Measurements from ENCODE around the gene CSMD2.
"Not testable (repeated sequence)": the region's sequence is repeated elsewhere in the genome, so short reads cannot be mapped to it uniquely, and the experiment has no call there.

CSMD2 gene

GRCh38 chr1:33515112-33515511 lies 649.9 kb downstream of the CSMD2 start:
- H3K9me3 ChIP-seq: no peaks in the 10 kb centered on the region
- no peak for TF ChIP-seq CTCF (IDR thresholded peaks at IDR 0.05)
- no peak overlapping the region for H3K4me3 ChIP-seq (ENCODE audit: low read depth in 1 of 2, low read length in 1 of 2)
- H3K27ac ChIP-seq: no peak overlapping the region
- H3K36me3 ChIP-seq: no peaks in the 10 kb centered on the region
- no peaks in the 10 kb centered on the region for H3K27me3 ChIP-seq
- no peaks in the 10 kb centered on the region for H3K4me1 ChIP-seq (ENCODE audit: control insufficient read depth in 1 of 2, insufficient read depth in 1 of 2, low read depth in 1 of 2, low read length in 1 of 2)

- no peaks in the 10 kb centered on the region for H3K27me3 ChIP-seq
- H3K4me3 ChIP-seq (ENCODE audit: low read depth in 1 of 2, low read length in 1 of 2): no peak overlapping the region
- no peak overlapping the region for H3K27ac ChIP-seq
- no peaks in the 10 kb centered on the region for H3K9me3 ChIP-seq
- TF ChIP-seq CTCF (IDR thresholded peaks at IDR 0.05): no peak
- H3K36me3 ChIP-seq: no peaks in the 10 kb centered on the region
- no peaks in the 10 kb centered on the region for H3K4me1 ChIP-seq (ENCODE audit: control insufficient read depth in 1 of 2, insufficient read depth in 1 of 2, low read depth in 1 of 2, low read length in 1 of 2)
Measured at GRCh38 chr1:33512226-33513011, 652.6 kb downstream of the CSMD2 start.

GRCh38 chr1:33509276-33509675 lies 655.8 kb downstream of the CSMD2 start:
- not testable (repeated sequence) for H3K4me3 ChIP-seq (ENCODE audit: low read depth in 1 of 2, low read length in 1 of 2); H3K27me3 ChIP-seq; H3K4me1 ChIP-seq (ENCODE audit: control insufficient read depth in 1 of 2, insufficient read depth in 1 of 2, low read depth in 1 of 2, low read length in 1 of 2); H3K9me3 ChIP-seq; H3K27ac ChIP-seq; H3K36me3 ChIP-seq

- no peak overlapping the region for H3K4me3 ChIP-seq (ENCODE audit: low read depth in 1 of 2, low read length in 1 of 2)
- H3K9me3 ChIP-seq: no peaks in the 10 kb centered on the region
- no peak for TF ChIP-seq CTCF (IDR thresholded peaks at IDR 0.05)
- no peaks in the 10 kb centered on the region for H3K4me1 ChIP-seq (ENCODE audit: control insufficient read depth in 1 of 2, insufficient read depth in 1 of 2, low read depth in 1 of 2, low read length in 1 of 2)
- H3K27me3 ChIP-seq: no peaks in the 10 kb centered on the region
- H3K36me3 ChIP-seq: no peaks in the 10 kb centered on the region
- no peak overlapping the region for H3K27ac ChIP-seq
Measured at GRCh38 chr1:33508151-33508550, 656.9 kb downstream of the CSMD2 start.

- Histone ChIP-seq H3K27me3 (no peaks in the 10 kb centered on the region), H3K9me3 (no peaks in the 10 kb centered on the region), H3K27ac (no peak overlapping the region), H3K36me3 (no peaks in the 10 kb centered on the region), H3K4me1 (ENCODE audit: control insufficient read depth in 1 of 2, insufficient read depth in 1 of 2, low read depth in 1 of 2, low read length in 1 of 2) (no peaks in the 10 kb centered on the region), H3K4me3 (ENCODE audit: low read depth in 1 of 2, low read length in 1 of 2) (no peak overlapping the region)
- TF ChIP-seq CTCF (IDR thresholded peaks at IDR 0.05): no peak
Measured at GRCh38 chr1:33507661-33508060, 657.4 kb downstream of the CSMD2 start.

GRCh38 chr1:33503506-33503905 lies 661.5 kb downstream of the CSMD2 start:
- no peak overlapping the region for H3K27ac ChIP-seq
- H3K4me3 ChIP-seq (ENCODE audit: low read depth in 1 of 2, low read length in 1 of 2): no peak overlapping the region
- H3K4me1 ChIP-seq (ENCODE audit: control insufficient read depth in 1 of 2, insufficient read depth in 1 of 2, low read depth in 1 of 2, low read length in 1 of 2): no peaks in the 10 kb centered on the region
- H3K36me3 ChIP-seq: no peaks in the 10 kb centered on the region
- H3K9me3 ChIP-seq: no peaks in the 10 kb centered on the region
- H3K27me3 ChIP-seq: no peaks in the 10 kb centered on the region
- no peak for TF ChIP-seq CTCF (IDR thresholded peaks at IDR 0.05)

Measured in neutrophil (primary cell).